Measurements from ENCODE around the gene CCL7.

The CCL7 gene

DNA sequence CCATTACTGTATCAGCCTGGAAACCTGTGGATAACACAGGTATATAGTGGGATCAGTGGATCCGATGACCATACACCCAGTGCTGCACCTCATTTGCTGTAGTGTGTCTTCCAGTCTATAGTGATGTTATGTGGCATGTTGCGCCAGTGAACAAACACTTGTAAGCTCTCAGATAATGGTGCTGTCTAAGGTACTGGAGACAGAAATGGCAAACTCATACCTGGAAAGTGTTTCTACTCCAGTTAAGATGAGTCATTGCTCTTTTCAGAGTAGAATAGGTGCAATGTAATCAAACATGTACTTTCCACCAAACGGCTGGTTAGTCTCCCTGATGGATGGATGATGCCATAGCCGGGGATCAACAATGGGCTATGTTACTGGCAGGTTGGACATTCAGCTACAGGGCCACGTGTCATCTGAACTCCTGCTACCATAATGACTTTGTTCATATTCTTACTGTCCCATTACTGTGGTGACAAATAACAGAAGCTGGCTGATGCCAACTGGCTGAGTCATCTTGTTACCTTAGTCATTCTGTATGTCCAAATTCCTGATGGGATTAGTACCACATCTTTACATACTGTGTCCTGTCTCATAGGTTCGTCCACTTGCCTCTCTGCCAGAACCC is 21.8 kb downstream of the CCL7 start:
- peak; percentile 4 for DNase-seq

DNA sequence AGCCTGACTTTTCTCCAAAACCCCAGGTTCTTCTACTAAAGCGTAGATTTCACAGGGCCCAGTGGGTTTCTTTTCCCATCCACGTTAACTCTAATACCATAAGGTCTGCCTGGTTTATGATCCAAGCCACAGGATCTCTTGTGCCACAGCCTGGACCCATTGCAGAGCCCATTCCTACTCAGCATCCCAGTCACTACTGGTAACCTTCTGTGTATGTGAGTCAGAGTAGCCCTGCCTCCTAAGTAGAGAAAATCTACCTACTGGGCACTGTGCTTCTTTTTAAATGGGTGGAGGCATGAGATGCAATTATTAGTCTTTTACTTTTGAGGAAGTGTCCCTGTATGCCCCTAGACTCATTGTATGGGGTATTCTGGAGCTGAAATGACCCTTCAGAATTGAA is 29.0 kb downstream of the CCL7 start:
- DNase-seq, result no peak

DNA sequence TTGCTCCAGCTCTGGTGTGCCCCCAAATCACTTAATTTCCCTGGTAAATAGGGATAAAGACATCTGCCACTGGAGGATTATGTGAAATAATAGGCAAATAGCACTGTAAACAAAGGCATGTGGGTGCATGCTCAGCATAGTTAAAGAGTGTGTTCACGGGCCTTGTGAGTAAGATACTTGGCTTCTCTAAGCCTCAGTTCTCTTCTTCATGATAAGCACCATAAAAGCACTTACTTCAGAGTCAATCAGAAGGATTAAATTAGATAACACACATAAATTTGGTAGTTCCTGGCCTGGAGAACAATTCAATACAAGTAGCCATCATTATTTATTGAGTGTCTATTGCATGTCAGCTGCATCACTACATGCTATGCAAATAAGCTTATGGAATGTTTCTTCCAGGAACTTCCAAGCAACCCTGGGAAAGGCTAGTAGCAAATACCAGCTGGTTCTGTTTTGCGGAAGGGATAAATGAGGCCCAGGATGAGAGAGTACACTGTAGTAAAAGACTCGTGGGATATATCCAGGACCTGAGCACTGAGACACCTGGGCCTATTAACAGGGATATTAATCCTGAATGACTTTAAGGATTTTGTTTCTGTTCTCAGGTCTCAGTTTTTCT is 30.0 kb downstream of the CCL7 start:
- no peak for DNase-seq

DNA sequence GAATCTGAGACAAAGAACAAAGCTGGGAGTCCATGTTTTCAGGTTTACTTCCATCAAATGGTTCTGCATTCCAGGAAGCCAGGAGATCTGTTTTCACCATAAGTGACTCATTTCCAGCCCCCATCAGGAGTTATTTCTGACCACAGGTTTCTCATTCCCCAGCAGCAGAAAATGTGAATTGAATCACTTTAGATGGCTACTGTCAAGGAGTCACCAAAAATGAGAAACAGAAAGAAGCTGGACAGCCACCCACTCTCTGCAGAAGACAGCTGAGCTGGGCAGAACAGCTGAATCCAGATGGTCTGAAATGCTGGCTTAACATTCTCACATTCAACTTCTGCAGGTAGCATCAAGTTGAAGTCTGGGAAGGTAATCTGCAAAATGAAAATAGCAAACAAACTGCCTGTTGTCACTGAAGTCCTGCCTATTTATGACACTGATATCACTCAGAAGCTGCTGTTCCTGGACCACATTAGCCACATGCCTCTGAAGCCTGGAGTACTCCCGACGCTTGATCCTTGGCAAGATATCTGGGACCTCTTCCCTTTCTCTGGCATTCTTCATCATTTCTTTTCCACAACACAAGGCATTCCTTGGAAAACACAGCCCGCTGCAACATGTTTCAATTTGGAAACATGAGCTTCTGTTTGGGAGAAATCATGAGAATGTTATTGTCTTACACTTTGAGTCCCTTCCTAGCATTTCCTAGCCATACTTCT is 30.8 kb downstream of the CCL7 start:
- DNase-seq, result no peak

DNA sequence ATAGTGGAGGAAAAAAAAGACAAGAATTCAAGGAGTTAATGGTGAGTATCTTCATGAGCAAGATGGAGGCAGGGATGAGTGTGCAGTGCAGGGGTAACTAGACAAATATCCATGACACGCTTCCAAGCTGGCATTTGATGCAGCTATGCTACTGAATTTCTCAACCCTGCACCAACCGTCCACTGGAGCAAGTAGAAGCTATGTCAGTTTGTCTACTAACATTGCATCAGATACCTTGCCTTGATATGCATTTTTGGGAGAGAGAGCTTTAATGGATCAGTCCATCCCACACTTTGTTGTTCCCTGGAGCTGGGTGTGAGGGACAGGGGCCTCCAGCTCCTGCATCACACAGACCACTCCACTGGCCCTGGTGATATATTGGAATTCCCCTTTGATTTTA is 32.0 kb downstream of the CCL7 start:
- DNase-seq, result no peak

DNA sequence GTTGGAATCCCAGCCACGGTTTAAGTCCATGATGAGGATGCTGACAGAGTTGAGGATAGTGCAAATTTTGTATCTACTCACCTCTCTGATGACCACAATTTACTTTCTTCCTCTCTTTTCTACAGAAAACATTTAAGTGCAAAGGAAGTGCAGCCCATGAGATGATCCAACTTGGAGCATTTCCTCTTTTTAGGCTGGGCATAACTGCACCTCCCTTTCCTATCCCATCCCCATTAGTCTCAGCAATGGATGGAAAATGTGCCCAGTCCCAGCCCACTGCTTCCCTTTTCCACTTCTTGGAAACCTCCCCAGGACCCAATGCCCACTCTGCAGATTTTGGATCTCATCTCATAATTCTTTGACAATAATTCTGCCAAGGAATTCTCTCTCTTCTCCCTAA is 32.6 kb downstream of the CCL7 start:
- DNase-seq, result no peak

DNA sequence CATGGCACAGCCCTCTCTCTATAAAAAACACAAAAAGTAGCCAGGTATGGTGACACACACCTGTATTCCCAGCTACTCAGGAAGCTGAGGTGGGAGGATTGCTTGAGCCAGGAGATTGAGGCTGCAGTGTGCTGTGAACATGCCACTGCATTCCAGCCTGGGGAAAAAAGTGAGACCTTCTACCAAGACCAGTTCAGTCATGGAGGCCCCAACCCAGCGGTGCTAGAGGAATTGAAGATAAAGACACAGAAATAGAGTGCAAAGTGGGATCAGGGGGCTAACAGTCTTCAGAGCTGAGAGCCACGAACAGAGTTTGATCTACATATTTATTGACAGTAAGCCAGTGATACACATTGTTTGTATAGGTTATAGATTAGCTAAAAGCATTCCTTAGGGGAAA is 33.6 kb downstream of the CCL7 start:
- DNase-seq, result no peak

DNA sequence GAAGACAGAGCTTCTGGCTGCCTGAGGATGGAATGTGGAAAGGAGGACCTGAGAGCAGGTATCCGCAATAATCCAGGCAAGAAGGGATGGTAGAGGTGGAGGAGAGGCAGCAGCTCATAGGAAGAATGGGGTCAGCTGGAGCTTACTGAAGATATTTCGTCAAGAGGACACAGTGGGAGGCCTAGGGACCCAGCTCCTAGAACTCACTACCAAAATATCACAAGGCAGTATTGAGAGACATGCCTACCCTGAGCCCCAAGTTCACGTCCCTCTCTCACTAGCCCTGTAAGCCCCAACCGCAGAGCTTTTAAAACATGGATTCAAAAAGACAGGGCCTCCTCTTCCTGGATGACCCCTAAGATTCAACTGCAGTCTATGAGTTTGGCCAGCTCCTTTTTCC is 35.0 kb downstream of the CCL7 start:
- no peak for DNase-seq

DNA sequence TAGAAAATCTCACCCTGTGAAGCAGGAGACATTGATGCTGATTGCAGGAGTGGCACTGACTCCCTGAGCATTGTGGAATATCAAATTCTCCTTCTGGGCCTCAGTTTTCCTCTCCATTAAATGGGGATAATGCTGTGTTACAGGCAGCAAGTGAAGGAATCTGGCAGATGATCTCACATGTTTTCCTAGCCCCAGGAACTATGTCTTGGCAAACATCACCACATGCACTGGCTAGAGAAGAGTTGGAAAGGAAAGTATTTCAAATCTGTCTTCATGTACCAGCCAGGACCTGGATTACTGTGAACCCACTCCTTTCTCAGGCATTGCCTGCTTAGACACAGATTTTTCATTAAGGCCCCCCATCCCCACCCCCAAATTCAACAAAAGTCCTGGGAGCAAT is 35.6 kb downstream of the CCL7 start:
- no peak for DNase-seq

DNA sequence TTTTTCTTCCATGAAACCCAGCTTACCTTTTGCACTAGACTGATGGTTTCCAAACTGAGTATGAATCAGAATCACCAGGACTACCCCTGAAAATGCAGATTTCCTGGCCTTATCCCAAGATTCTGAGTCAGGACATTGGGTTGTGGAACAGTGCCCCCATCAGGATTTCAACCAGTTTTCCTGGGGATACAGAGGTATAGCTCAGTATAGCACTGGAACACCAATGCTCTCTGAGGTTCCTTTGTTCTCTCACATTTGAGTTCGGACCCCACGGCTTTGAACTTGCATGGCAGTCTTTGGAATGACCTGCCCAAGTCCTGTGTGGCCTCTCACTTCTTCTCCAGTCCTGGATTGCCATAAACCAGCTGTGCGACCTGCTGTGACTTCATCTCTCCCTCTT is 36.4 kb downstream of the CCL7 start:
- no peak for DNase-seq

DNA sequence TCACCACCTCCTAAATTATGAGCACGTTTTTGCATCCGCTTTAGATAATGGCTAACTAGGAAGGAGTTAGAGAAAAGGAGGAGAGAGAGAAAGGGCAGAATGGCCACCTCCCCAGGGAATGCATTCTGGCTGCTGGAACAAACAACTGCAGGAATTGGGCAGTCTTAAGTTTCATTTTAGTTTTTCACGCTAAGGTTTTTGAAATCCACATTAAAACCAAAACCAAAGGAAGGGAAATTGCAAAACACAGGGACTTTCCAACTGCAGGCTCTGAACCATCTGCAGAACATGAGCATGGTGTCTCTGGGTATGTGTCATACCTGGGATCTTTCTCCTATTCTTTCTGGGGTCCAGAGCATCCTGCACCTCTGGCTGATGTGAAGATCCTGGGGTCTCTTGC is 37.1 kb downstream of the CCL7 start:
- no peak for DNase-seq

DNA sequence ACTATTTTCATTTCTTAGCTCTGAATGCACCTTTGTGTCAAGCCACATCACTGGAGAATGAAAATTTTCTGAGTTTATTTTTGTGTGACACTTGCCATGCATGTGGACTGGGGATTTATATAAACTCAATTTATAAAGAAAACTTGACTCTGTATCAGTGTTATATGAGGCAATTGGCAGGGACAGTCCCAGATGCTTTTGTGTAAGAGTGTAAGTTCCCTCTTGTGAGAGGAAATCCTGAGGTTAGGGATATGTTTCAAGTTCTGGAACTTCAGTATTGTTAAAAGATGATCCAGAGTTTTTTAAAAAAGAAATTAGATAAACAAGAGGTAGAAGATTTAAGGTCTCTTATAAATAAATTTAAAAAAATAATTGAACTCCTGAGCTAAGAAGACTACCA is 38.4 kb downstream of the CCL7 start:
- no peak for DNase-seq

DNA sequence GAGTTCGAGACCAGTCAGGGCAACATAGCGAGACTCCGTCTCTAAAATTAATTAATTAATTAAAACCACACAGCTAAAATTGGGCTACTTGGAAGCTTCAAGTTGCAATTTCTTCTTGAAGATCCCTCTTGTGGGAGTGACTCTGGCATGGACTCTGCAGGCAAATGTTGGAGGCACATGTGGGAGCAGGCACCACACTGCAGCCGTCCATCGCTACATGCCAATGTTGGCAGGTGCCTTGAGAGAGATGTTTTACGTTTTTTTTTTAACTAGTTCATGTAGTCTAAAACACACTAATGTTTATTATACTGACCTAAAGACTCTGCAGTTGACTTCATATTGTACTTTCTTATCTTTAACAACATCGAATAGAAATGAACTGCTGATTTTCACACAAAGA is 41.3 kb downstream of the CCL7 start:
- DNase-seq, result no peak

DNA sequence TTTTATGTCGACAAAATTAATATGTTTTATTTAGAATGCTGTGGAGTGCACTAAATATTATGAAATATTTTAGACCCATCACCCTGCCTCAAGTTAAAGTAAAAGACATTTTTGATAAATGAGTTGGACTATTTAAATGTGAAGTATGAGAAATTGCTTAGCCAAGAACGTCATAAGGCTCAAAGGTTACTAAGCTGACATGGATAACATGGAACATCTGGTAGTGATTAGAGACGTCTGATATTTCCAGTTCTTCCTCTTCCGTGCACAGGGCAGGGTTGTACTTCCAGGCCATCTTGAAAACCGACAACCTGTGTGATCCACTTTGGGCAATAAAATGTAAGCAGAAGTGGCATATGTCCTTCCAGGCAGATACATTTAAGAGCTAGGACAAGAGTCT is 42.1 kb downstream of the CCL7 start:
- DNase-seq, result no peak

DNA sequence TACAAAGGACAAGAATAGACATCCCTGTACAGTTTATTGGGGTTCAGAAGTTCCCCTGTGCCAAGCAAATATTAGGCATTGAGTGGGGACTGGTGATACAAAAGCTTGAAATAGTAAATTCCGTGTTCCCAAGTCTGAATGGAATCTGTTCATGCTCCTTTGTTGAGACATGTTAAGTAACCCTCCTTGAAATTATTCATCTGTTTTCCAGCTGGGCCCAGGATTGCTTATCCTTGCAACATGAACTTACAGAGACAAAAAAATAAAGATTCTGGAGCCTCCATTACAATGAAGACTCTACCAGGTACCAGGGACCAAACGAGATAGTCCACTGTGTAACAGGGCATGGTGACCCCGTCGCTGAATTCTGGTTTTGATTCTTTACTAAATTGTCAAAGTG is 43.1 kb downstream of the CCL7 start:
- no peak for DNase-seq

DNA sequence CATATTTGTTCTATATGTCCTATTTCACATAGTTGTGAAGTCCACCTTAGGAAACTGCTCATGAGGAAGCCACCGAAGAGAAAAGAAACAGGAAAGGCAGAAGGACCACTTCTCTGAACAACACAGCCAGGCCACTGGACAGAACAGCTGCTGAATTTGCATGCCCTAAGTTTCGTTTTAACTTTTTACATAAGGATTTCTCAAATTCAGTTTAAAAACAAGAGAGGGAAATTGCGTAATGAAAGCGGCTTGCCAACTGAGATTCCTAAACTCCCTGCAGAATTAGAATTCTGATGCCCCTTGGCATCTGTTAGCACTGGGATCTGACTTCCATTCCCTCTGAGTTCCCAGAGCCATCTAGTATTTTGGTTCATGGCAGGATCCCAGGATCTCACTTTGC is 44.3 kb downstream of the CCL7 start:
- DNase-seq, result no peak

DNA sequence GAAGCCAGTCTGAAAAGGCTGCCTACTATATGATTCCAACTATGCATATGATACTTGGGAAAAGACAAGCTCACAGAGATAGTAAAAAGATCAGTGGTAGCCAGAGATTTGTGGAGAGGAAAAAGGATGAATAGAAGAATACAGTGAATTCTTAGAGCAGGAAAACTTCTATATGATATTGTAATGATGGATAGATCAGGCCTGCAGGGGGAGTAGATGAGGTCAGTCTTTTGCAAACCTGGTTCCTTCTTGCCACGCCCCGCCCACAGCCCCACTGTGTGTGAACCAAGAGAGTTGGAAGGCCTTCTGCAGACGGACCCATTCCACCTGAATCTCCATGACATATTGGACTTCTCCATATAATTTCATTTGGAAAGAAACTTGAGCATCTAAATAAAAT is 48.5 kb downstream of the CCL7 start:
- DNase-seq, result no peak

DNA sequence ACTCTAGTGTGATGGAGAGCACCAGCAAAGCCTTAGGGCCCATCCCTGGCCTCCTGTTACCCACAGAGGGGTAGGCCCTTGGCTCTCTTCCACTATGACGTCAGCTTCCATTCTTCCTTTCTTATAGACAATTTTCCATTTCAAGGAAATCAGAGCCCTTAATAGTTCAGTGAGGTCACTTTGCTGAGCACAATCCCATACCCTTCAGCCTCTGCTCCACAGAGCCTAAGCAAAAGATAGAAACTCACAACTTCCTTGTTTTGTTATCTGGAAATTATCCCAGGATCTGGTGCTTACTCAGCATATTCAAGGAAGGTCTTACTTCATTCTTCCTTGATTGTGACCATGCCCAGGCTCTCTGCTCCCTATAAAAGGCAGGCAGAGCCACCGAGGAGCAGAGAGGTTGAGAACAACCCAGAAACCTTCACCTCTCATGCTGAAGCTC is 49.0 kb downstream of the CCL7 start, which contains the start of gene CCL8:
TSS of gene CCL8 (plus strand) at position 397 of the 445 bp plus-strand sequence. CDS start 67 bp downstream, outside the sequence.
- DNase-seq, result no peak

Data from NCI-H2029 treated with DMSO at 0.1 percent for 48 hours (cell line).